CD4-positive, alpha-beta T cell treated with Interleukin-17A for 4 hours (primary cell): ENCODE results near the gene NRSN2.
"Not testable (repeated sequence)": the region's sequence is repeated elsewhere in the genome, so short reads cannot be mapped to it uniquely, and the experiment has no call there.

ENCODE experiments used
- DNase-seq: peaks from one replicate; pipeline ENCODE4 v3.0.0-alpha.2; 2020; ENCODE audit warnings: mixed read lengths

NRSN2 gene

DNA sequence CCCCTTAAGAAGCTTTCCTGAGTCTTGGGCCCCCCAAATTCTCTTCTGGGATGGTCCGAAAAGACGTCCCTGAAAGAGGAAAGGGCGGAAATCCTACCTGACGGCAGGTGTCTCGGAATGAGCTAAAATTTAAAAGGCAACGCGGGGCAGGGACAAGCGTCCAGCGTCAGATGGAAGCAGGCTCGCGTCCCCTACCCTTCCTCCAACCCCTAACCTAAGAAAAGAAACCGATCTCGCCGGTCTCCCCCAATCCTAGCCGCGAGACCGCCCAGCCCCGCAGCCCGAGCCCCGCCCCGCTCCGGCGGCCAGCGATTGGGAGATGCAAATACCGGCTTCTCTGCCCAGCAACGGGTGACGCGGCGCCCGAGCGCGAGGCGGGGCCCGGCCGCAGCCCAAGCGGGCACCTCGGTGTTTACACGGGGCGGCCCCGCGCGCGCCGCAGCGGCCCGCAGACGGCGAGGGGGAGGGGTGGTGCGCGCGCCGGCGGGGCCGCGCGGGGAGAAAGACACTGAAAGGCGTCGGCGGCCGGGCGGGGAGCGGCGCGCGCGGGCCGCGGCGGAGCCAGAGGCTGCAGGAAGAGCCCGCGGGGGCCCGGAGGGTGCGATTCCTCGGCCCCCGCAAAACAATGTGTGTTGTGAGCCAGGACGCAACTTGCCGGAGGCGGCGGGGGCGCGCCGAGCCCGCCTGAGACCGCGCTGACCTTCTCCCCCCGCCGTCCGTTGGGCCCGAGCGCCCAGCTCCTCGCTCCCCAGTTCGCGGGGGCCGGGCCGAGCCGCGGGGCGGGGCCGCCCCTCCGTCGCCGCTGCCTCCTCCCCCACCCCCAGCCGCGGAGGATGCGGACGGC is 21.6 kb upstream of the NRSN2 start, which contains the start of gene SOX12:
Gene SOX12, plus strand, starts transcription at position 508 of the 844 bp plus-strand sequence. CDS start 373 bp downstream, outside the sequence.
- peak; percentile 98 for DNase-seq

DNA sequence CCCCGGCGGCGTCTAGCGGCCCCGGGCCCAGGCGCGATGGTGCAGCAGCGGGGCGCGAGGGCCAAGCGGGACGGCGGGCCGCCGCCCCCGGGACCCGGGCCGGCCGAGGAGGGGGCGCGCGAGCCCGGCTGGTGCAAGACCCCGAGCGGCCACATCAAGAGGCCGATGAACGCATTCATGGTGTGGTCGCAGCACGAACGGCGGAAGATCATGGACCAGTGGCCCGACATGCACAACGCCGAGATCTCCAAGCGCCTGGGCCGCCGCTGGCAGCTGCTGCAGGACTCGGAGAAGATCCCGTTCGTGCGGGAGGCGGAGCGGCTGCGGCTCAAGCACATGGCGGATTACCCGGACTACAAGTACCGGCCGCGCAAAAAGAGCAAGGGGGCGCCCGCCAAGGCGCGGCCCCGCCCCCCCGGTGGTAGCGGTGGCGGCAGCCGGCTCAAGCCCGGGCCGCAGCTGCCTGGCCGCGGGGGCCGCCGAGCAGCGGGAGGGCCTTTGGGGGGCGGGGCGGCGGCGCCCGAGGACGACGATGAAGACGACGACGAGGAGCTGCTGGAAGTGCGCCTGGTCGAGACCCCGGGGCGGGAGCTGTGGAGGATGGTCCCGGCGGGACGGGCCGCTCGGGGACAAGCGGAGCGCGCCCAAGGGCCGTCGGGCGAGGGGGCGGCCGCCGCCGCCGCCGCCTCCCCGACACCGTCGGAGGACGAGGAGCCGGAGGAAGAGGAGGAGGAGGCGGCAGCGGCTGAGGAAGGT is 20.8 kb upstream of the NRSN2 start:
- peak; percentile 66 for DNase-seq

DNA sequence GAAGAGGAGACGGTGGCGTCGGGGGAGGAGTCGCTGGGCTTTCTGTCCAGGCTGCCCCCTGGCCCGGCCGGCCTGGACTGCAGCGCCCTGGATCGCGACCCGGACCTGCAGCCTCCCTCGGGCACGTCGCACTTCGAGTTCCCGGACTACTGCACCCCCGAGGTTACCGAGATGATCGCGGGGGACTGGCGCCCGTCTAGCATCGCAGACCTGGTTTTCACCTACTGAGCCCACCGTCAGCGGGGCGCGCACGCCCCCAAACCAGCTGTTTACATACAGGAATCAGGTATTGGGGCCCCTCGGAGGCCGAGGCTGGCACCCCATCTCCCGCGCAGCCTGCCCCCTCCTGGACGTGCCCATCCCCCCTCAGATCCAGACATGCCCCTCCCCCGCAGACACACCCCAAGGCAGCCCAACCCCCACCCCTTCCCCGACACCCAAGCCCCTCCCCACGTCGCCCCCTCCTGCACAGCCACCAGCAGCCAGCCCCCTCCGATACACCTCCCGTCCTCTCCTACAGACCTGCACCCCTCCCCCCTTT is 20.2 kb upstream of the NRSN2 start:
- no peak for DNase-seq

DNA sequence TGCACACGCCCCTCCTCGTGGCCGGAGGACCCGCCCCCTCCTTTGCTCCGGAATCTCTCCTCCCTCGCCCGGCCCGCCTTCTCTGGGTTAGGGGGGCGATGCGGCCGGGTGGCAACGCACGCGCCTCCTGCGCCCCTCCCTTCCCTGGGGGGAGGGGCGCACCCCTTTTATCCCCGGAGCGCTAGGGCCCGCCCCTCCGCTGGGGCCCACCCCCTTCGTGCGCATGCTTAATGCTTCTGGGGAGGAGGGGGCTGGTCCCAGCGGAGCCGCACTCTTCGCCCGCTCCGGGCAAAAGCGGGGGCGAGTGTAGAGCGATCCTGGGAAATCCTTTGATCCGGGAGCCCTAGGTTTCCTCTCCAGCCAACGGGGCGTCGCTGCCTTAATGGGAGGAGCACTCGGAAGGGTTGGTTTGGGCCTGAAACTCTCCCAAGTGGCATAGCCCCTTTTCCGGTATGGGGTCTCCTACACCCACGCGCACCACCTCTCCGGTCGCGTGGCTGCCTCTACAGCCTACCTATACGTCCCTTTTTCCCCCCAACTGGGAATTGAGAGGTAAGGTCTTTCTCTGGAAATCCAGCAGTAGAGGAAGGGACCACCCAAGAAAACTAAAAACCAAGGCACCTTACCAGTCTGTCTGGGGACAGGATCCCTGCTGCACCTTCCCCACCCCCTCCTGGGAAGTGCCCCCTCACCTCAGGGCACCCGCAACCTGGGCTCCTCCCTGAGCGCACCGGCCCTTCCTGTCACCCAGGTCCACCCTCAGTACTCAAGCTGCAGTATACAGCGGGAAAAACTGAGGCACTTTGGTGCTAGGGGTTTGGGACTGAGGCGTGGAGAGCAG is 19.5 kb upstream of the NRSN2 start:
- peak; percentile 86 for DNase-seq

DNA sequence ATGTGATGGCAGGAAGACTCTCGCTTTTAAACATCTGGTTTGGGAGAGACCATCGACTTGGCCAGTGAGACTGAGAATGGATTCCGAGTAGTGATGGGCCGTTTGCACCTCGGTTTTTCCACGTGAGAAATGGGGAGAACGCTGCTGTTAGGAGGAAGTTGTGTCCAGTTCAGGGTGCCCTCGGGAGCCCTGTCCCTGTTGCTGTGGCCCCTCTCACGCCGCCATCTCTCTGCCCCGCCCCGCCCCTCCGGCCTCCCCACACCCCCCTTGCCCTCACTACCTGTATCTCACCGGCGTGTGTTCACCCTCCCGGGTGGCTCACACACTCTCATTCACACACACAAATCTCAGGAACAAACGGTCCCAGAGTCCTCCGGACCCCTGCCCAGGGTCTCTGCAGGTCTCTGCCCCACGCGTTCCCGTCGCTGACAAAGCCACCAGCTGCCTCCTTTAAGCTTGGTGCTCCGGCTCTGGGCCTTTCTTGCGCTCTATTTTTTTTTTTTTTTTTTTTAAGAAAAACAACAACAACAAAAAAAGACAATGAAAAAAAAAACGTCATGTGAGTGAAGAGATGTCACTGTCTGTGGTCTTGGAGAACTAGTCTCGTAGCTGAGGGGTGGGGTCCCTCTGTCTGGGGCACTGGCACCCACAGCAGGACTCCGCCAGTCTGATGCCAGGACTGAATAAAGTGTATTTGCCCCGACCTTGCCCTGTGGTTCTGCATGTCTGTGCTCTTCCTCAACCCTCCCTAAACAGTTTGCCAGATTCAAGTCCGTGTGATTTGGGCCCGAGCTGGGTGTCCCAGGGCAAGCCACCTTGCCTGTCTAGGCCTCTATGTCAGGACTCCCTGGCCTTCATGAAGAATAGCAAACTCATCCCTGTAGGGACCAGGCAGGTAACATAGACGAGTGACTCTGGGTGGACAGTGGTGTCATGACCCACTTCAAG is 18.6 kb upstream of the NRSN2 start:
- no peak for DNase-seq

DNA sequence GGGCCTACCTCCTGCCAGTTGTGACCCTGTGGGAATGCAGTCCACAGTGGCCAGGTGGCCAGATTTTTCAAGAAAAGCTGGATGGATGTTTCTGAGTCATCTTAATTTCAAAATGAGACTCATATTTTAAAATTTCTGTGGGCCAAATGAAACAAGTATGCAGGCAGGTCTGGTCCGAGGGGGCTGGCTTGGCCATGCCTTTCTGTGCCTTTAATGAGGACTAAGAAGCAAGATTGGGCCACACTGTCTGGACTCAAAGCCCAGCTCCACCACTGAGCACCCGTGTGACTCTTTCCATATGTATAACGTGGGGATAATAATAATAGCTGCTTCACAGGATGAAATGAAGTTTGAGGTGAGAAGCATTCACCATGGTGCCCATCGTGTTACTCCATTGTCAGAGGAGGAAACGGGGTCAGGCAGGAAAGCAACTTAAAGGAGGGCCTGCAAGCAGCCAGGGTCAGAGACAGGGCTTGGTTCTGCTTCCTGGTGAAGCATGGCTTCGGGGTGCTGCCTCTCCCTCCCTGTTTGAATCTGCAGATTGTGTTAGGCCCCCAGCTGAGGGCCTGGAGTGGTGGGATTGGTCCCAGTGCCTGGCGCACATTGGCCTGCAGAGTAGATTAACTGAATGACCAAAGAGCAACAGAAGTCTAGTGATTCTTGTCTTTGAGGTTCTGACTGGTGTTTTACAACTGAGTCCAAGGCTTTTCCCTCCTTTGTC is 17.8 kb upstream of the NRSN2 start:
- DNase-seq, result no peak

DNA sequence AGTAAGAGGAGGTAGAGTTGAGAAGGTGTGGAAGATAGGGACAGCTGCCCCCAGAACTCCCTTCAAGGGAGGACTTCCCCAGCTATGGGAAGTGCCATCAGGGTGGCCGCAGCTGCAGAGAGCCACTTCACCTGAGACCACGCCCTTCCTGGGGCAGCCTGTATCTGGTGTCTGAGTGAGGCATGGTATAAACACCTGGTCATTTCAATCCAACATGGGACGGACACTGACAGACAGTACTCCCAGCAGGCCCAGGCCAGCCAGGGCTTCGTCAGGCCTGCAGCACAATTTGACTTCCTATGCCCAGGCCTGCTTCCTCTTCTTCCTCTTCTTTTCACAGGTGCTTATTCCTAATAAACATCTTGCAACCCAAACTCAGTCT is 17.1 kb upstream of the NRSN2 start:
- no peak for DNase-seq

DNA sequence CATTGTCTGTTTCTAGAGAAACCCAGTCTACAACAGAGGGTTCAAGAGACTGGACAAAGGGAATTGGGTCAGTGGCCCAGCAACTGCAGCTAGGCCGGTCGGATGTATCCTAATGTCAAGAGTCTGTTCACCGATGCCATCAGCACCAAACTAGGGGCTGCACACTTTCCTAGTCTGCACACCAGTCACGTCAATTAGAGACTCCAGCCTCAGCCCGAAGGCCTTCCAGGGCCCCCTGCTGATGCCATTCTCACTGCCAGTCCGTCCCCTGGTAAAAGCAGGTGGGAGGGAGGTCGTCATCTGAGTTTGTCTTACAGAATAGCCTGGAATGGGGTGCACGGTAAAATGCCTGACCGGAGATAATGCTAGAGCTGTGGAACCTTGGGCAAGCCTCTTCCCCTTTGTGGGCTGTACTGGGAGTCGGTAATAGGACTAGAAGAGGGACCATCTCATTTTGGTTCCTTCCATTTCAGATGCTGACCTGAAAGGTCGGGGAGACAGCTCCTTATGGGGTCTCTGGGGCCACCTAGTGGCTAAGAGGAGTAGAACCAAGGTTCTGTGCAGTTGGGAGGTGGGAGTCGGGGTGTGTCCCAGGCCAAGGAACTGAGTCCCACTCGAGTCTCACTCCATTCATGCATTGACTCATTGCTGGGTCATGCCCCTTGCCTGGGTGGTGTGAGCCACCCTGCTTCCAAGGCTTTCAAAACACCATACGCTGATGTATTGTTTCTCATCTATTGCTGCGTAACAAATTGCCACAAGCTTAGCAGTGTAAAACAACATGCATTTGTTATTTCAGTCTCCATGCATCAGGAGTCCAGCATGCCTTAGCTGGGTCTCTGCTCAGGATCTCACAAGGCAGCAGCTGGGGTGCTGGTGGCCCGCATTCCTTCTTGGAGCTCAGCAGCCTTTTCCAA is 16.4 kb upstream of the NRSN2 start:
- peak; percentile 69 for DNase-seq

DNA sequence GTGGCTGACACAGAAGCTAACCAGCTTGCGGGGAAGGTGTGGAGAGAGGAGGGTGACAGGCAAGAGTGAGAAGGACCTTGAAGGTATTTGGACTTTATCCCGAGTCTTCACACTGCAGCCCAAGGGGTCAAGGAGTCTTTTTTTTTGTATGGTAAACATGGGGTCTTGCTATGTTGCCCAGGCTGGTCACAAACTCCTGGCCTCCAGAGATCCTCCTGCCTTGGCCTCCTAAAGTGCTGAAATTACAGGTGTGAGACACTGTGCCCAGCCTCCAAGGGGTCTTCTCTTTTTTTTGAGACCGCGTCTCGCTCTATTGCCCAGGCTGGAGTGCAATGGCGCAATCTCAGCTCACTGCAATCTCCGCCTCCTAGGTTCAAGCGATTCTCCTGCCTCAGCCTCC is 12.3 kb upstream of the NRSN2 start:
- no peak for DNase-seq

DNA sequence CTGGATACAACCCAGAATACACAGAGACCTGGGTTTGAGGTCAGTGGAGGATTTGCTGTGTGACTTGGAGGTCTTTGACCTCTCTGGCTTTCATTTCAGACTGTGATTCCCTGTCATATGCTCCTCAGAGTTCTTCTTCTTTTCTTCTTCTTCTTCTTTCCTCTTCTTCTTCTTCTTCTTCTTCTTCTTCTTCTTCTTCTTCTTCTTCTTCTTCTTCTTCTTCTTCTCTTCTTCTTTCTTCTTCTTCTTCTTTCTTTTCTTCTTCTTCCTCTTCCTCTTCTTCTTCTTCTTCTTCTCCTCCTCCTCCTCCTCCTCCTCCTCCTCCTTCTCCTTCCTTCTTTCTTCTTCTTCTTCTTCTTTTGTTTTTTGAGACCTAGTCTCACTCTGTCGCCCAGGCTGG is 10.9 kb upstream of the NRSN2 start:
- DNase-seq, result not testable (repeated sequence)

DNA sequence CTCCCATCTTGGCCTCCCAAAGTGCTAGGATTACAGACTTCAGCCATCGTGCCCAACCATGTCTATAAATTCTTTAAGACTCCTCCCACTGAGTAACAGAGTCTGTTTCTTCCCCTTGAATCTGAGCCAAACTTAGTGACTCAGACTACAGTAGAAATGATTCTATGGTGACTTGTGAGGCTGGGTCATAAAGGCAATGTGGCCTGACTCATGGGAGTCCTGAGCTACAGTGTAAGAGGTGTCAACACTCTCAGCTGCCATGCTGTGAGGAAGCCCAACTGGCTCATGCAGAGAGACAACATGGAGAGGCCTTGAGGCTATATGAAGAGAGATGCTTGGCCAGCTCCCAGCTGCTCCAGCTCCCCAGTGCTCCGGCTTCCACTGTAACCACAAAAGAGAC is 5.2 kb upstream of the NRSN2 start:
- DNase-seq, result no peak

DNA sequence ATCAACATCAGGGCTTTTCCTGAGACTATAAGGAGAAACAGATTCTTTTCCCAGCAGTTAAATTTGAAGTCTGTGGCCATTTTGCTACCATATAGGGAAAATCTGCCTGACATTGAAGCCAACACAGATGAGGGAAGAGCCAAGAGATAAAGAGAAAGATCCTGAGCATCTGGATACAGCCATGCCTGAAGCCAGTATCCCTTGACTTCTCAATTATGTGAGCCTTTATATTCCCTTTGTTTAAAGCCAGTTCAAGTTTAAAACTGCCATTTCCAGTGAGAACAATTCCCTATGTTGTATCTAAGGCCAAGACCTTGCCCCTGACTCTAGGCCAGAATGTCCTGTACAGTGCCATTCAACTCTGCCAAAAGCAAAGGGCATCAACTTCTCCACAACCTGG is 3.8 kb upstream of the NRSN2 start:
- DNase-seq, result no peak

DNA sequence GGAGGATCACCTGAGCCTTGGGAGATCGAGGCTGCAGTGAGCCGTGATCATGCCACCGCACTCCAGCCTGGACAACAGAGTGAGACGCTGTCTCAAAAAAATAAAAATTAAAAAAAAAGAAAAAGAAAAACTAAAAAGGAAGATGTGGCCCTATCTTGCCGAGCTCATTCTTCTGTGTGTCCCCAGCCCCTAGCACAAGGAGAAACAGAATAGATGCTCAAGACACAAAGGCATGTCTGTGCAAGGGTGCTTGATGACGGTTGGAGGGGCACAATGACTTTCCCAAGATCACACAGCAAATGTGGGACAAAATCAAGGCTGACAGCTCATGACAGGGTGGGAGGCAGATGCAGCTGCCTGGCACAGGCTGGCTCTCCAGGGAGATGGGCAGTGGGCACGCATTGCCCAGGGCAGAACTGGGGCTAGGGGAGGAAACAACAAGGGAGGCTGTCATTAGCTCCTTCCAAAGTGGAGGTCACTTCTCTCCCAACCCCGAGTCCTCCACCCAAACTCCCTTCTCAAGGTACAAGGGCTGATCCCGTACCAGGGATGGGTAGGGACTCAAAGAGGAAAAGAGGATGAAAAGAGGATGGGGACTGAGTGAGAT is 775 bp upstream of the NRSN2 start:
- no peak for DNase-seq

DNA sequence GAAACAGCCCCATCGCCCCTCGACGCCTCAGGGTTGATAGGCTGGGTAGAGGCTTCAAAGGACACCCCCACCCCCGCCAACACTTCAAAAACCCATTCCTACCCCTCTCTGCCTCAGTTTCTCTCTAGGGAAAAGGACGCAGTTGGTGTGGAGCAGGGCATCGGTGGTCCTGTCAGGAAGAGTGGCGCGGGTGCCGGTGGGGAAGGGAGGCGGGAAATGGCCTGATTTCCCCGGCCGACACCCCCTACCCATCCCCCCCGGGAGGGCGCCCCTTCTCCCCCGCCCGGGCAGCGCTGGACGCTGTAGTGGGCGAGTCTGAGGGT is 367 bp downstream of the NRSN2 start:
- no peak for DNase-seq

DNA sequence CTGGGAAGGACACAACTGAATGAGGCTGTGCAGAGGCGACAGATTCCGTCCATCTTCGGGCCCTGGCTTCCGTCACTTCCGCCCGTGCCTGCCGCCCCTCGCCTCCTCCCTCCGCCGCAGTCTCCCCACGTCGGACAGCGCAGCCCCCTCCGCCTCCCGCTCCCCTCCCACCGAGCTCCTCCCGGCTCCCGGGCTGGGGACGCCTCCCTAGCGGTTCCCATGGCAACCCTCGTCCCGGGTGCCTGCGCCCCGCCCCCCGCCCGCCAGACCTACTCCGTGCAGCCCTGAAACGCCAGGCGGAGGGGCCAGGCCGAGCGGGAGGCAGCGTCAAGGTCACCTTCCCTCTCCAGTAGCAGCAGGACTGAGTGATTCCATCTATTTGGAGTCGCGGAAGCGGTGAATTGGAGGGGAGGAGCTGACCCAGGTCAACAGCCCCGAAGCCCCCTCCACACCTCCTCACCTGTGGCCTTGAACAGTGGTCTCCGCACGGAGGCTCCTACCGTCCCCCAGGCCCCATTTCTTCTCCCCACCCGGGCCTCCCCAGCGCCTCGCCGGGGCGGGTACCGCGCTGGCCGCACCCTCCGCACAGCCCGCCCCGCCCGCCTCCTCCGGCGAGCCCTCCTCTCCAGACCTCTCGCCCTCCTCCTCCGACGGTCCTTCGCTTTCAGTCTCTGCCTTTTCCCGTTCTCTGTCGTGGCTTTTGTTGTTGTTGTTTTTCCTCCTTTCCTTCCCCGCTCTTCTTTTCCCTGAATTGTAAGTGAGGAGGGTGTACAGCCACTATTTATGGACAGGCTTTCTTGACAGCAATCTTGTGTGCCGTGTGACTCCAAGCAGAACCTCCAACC is 951 bp downstream of the NRSN2 start:
- peak; percentile 71 for DNase-seq

DNA sequence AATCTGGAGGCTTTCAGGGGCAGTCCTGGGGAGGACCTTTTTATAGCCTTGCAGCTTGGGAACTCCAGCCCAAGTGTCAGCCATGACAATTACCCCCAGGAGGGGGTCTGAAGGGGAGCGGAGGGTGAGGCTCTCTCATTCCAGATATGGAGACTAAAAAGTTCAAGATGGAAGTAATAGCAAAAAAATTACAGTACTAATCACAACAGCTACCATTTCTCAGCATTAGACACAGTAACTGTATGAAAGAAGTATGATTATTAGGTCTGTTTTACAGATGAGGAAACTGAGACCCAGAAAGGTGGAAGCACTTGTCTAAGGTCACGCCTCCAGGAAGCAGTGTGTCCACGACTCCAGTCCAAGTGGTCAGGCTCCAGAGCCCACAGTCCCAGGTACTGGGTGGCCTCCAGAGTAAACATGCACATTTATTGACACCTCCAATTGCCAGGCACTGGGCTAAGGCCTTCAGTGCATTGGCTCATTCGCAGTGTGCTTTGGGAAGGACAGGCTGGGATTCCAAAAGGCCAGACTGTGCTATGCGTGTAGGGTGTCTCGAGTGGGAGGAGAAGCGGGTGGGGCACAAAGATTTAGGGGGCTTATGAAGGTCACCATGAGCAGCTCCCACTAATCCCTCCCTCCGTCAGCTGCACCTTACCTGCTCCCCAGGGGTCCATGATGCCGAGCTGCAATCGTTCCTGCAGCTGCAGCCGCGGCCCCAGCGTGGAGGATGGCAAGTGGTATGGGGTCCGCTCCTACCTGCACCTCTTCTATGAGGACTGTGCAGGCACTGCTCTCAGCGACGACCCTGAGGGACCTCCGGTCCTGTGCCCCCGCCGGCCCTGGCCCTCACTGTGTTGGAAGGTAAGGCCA is 2.3 kb downstream of the NRSN2 start:
- no peak for DNase-seq

DNA sequence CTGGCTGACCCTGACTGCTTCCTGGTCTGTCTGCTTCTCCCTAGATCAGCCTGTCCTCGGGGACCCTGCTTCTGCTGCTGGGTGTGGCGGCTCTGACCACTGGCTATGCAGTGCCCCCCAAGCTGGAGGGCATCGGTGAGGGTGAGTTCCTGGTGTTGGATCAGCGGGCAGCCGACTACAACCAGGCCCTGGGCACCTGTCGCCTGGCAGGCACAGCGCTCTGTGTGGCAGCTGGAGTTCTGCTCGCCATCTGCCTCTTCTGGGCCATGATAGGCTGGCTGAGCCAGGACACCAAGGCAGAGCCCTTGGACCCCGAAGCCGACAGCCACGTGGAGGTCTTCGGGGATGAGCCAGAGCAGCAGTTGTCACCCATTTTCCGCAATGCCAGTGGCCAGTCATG is 6.3 kb downstream of the NRSN2 start:
- DNase-seq, result no peak
